Measurements from ENCODE around the gene CEP72. TPM values are rescaled to one million over a fixed set of nuclear protein-coding genes. Genes with fewer than 3 reads are reported as not detected.

The CEP72 gene
- total RNA-seq, 1 experiment from 2014 or later = 24.8 TPM

GRCh38 chr5:589588-589987 lies 22.6 kb upstream of the CEP72 start:
- Histone ChIP-seq H3K79me1 (ENCODE audit: insufficient read depth, low read depth, low read length, poor library complexity, severe bottlenecking) (no peaks in the 10 kb centered on the region), H2BK5ac (ENCODE audit: insufficient read length, low read length) (no peak overlapping the region), H3K4ac (ENCODE audit: low read depth, low read length) (no peak overlapping the region), H2BK20ac (ENCODE audit: low read depth, low read length, poor library complexity, severe bottlenecking) (no peak overlapping the region), H3K9ac (ENCODE audit: extremely low read depth, insufficient read length, low read length) (no peak overlapping the region), H3K56ac (ENCODE audit: insufficient read length, low read depth, low read length) (no peak overlapping the region), H3T11ph (ENCODE audit: low read length) (no peak overlapping the region), H3K4me2 (ENCODE audit: insufficient read depth, insufficient read length, low read length) (no peak overlapping the region), H3K18ac (ENCODE audit: insufficient read length, low read depth, low read length) (no peak overlapping the region), H3K27ac (ENCODE audit: insufficient read length, low read depth, low read length) (no peak overlapping the region), H3K23ac (ENCODE audit: insufficient read length, low read depth, low read length) (no peak overlapping the region), H3K14ac (ENCODE audit: insufficient read depth, low read length) (no peak overlapping the region), H3K9me3 (ENCODE audit: control insufficient read depth, low read depth, low read length) (no peaks in the 10 kb centered on the region), H4K20me1 (ENCODE audit: control insufficient read depth, insufficient read depth, insufficient read length) (no peaks in the 10 kb centered on the region), H2BK12ac (ENCODE audit: insufficient read length, low read depth, low read length) (no peak overlapping the region), H2BK120ac (ENCODE audit: low read depth, low read length, poor library complexity, severe bottlenecking) (no peak overlapping the region), H4K5ac (ENCODE audit: insufficient read length, low read depth, low read length) (no peak overlapping the region), H3K4me1 (ENCODE audit: insufficient read depth, low read length) (no peaks in the 10 kb centered on the region), H4K91ac (ENCODE audit: insufficient read length, low read depth, low read length) (no peak overlapping the region), H3K23me2 (ENCODE audit: insufficient read length, low read depth, low read length, poor library complexity, severe bottlenecking) (no peaks in the 10 kb centered on the region), H2AK5ac (ENCODE audit: insufficient read length, low read length) (no peak overlapping the region), H3K27me3 (ENCODE audit: insufficient read depth, low read length) (no peaks in the 10 kb centered on the region; the same call in 1 of the 2 replicates), H4K8ac (replicated peaks; ENCODE audit: insufficient read length, low read depth, low read length) (no peak overlapping the region), H3K79me2 (ENCODE audit: insufficient read depth, low read length) (no peaks in the 10 kb centered on the region), H2AFZ (ENCODE audit: low read length) (no peak overlapping the region), H2BK15ac (ENCODE audit: low read depth, low read length) (no peak overlapping the region)
- Mint-ChIP-seq H3K4me3 (no peak overlapping the region), H3K36me3 (ENCODE audit: insufficient read depth in 1 of 3, low read depth in 3 of 3) (no peaks in the 10 kb centered on the region; a peak in 1 of 7 replicates), H3K27me3 (ENCODE audit: low read depth) (peaks cover 85% of the 10 kb centered on the region), H3K9me3 (peaks cover 0 to 5% of the 10 kb centered on the region in 2 experiments; a peak in 1 of 5 replicates), H3K27ac (no peak overlapping the region), H3K4me1 (peaks cover 16 to 19% of the 10 kb centered on the region in 2 experiments)
- DNase-seq = no peak
- TF ChIP-seq, protein P1, sequence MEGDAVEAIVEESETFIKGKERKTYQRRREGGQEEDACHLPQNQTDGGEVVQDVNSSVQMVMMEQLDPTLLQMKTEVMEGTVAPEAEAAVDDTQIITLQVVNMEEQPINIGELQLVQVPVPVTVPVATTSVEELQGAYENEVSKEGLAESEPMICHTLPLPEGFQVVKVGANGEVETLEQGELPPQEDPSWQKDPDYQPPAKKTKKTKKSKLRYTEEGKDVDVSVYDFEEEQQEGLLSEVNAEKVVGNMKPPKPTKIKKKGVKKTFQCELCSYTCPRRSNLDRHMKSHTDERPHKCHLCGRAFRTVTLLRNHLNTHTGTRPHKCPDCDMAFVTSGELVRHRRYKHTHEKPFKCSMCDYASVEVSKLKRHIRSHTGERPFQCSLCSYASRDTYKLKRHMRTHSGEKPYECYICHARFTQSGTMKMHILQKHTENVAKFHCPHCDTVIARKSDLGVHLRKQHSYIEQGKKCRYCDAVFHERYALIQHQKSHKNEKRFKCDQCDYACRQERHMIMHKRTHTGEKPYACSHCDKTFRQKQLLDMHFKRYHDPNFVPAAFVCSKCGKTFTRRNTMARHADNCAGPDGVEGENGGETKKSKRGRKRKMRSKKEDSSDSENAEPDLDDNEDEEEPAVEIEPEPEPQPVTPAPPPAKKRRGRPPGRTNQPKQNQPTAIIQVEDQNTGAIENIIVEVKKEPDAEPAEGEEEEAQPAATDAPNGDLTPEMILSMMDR (conservative IDR thresholded peaks at IDR 0.05) = no peak
- WGBS (ENCODE audit: extremely low coverage, insufficient read length, low lambda C conversion rate) = no CpG with 5 or more reads among the region's 1 CpG

All from H9 (cell line).